Testis (tissue), 2 donors: ENCODE data around the gene PPM1J.

Experiments used
- CTCF ChIP-seq, 3 experiments: fragments of 450-650 bp in 2 of 3; fragments of 200-600 bp in 1 of 3; sonication (generic) in 1 of 3; IDR thresholded peaks; one replicate each; pipeline ENCODE4 v1.5.1; 2016 to 2019; ENCODE audit warnings: antibody characterized with exemption in 3 of 3, mild to moderate bottlenecking in 2 of 3, moderate library complexity in 1 of 3
- POLR2A ChIP-seq: fragments of 450-650 bp; IDR thresholded peaks from one replicate; pipeline ENCODE4 v1.6.1; 2017; ENCODE audit warnings: antibody characterized with exemption, mild to moderate bottlenecking, moderate library complexity

GRCh38 chr1:112700290-112701226, 14.6 kb downstream of the PPM1J start:
- TF ChIP-seq CTCF (IDR thresholded peaks at IDR 0.05) = no peak
- no peak for TF ChIP-seq POLR2A
